ENCODE measurements around the gene TSEN54.
A peak's percentile ranks its signal among the peaks of the same experiment; 100 is the strongest.

The TSEN54 gene

GRCh38 chr17:75488693-75489510 lies 27.4 kb upstream of the TSEN54 start:
- DNase-seq = no peak

- DNase-seq = no peak
Observed at GRCh38 chr17:75489511-75489955, 26.8 kb upstream of the TSEN54 start.

DNA sequence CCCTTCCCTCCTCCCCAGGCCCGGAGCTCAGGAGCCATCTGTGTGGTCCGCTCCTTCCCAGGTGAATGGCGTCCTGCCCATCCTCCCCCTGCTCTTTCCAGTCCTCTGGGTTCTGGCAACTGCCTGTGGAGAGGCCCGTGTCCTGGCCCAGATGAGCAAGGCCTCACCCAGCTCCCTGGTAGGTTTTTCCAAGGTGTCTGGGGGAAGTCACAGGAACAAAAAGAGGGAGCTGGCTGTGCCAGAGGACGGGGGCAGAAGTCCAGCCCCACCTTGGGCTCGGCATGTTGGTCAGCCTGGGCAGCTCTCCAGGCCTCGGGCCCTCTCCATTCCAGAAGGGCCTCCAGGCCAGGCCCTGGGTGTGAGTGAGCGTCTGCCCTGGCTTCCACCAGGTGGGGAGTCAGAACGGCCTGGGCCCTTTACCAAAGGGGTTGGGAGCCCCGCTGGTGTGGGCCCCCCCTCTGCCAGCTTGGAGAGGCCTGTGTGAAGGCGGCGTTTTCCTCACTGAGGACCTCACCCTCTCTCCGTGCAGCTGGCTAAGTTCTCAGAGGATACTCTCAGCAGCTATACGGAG lies 26.1 kb upstream of the TSEN54 start:
- DNase-seq = no peak

GRCh38 chr17:75490953-75491649 lies 25.2 kb upstream of the TSEN54 start:
- no peak for DNase-seq

DNA sequence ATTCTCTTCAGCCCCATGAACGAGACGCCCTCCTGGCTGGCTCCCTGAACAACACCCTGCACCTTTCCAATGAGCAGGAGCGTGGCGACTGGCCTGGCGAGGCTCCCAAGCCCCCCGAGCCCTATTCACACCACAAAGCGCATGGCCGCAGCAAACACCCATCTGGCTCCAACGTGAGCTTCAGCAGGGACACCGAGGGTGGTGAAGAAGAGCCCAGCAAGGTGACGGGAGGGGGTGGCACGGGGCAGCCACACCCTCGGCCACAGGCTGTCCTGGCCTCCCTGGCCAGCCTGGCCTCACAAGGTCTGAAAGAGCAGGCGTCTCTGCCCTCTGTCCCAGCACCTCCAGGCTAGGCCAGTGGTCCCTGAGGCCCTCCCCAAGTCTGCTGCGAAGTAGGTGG lies 24.6 kb upstream of the TSEN54 start:
- DNase-seq = no peak

DNA sequence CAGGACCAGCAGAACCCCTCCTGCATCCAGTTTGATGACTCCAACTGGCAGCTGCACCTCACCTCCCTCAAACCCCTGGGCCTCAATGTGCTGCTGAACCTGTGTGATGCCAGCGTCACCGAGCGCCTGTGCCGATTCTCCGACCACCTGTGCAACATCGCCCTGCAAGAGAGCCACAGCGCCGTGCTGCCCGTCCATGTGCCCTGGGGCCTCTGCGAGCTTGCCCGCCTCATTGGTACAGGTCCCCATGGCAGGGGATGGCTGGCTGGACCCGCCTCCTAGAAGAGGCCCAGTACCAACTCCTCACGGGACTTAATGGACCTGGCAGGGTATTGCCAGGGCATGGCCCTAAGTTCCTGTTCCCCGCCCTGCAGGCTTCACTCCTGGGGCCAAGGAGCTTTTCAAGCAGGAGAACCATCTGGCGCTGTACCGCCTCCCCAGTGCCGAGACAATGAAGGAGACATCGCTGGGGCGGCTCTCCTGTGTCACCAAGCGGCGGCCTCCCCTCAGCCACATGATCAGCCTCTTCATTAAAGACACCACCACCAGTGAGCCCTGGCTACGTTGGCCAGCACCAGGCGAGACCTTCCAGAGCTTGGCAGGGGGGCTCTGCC lies 23.7 kb upstream of the TSEN54 start:
- no peak for DNase-seq

GRCh38 chr17:75493476-75494129 lies 22.7 kb upstream of the TSEN54 start:
- DNase-seq = no peak

- no peak for DNase-seq
Observed at GRCh38 chr17:75494326-75494877, 21.9 kb upstream of the TSEN54 start.

DNA sequence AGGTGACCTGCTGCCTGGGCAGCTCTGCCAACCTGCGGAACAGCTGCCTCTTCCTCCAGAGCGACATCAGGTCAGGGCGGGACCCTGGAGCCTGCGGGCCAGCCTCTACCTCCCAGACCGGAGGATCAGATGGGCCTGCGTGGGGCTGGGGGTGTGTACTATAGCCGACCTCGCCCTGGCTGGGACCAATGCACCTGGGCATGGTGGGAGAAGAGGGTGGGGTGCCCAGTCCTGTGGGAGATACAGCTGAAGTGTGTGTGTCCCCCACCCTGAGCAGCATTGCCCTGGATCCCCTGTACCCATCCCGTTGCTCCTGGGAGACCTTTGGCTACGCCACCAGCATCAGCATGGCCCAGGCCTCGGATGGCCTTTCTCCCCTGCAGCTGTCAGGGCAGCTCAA lies 20.3 kb upstream of the TSEN54 start:
- DNase-seq = no peak

DNA sequence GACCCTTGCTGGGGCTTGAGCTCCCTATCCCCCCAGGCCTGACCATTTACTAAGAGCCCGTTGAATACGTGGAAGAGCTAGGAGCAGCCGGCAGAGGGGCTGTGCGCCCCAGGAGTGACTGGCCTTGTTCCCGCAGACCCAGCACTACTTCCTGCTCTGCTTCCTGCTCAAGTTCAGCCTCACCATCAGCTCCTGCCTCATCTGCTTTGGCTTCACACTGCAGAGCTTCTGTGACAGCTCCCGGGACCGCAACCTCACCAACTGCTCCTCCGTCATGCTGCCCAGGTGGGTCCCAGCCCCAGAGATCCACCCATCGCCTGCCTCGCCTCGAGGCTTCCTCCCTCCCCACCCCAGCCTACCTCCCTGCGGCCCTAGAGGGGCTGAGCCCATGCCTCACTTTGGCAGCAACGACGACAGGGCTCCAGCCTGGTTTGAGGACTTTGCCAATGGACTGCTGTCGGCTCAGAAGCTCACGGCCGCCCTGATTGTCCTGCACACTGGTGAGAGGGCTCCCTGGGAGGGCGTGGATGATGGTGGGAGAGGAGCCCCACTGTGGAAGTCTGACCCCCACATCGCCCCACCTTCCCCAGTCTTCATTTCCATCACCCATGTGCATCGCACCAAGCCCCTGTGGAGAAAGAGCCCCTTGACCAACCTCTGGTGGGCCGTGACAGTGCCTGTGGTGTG lies 18.1 kb upstream of the TSEN54 start:
- no peak for DNase-seq

- peak in 3 of 4 experiments; percentile 18 to 42 (median 28) for DNase-seq
Observed at GRCh38 chr17:75498726-75499213, 17.6 kb upstream of the TSEN54 start.

DNA sequence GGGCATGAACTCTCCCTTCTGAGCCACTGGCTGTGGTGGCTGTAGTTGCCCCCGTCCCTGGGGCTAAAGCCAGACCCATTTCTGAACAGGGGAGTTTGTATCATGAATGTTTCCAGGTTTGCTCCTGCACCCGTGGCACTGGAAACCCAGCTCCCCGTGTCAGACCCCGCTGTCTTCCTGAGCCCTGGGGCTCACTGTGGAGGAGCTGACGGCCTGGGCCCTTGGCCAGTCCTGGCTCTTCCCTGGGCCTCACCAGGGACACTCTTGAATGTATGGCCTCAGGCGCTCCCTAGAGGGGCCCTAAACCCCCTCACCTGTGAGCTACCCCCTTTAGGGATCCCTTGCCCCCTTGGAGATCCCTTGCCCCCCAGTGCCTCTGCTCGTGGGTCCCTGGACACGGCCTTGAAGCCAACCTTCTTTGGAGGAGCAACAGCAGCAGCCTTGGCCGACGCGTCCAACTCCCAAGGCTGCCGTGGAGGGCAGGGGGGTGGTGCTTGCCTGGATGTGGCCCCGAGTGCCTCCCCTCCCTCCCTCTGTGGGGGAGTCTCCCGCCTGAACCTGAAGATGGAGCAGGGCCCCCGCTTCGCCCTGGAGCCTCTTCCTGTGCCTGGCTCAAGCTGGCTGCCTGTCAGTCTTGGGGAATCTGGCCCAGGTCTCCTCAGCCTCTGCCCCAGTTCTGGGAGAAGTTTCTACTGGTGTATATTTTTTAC lies 16.9 kb upstream of the TSEN54 start:
- DNase-seq = no peak

- no peak for DNase-seq
Observed at GRCh38 chr17:75500419-75501216, 15.7 kb upstream of the TSEN54 start.

DNA sequence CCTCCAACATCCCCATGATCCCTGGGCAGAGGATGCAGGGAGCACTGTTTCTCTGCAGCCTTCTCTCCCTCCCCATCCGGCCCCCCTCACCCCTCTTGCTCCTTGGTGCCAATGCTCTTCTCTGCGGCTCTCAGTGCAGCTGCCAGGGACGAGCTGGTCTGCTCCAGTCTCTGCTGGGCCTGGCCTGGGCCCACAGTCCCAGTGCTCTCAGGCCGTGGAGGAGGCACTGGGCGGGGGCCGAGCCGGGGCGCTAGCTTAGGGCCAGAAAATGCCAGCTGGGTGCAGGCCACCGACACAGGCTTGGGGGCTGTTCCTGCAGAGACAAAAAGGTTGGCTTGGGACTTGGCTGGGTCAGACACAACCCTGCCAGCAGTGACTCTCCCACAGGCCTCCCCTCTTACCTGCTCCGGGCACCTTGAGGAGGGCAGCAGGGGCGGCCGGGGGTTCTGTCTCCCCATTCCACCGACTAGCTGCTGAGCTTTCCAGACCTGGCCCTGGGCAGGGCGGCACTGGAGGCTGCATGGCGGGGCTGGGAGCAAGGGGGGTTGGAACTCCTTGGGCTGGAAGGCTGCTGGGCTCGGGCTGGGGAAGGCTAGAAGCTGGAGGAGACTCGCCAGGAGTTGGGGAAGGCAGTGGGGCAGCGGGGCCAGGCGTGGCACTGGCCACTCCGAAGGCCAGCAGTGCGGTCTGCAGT lies 14.8 kb upstream of the TSEN54 start:
- no peak for DNase-seq

DNA sequence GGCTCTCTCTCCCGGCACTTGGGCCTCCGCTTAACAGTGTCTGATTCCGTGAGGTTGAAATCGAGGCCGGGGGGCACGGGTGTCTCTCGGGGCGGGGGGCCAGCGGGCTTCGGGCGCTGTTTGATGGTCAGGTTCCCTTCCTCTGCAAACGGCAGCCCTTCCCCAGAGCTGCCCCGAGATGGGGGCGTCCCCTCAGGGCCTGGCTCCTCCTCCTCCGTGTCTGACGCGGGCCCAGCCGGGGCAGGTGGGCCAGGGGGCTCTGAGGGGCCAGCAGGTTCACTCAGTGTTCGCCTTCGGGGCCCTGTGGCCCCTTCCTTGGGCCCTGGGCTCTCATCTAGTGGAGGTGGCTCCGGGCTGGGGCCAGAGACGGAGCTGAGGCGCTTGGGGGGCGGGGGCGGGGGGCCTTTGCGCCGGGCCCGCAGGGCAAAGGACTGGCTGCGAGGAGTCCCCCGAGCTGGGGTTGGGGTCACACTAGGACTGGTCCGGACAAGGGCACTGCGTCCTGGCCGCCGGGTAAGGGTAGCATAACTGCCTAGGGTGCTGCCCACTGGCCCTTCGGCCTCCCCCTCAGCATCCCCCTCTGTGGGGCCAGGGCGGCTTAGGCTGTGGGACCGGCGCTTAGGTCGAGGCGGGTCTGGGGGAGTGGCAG lies 14.1 kb upstream of the TSEN54 start:
- no peak for DNase-seq

- DNase-seq = no peak
Observed at GRCh38 chr17:75502721-75503329, 13.5 kb upstream of the TSEN54 start.

DNA sequence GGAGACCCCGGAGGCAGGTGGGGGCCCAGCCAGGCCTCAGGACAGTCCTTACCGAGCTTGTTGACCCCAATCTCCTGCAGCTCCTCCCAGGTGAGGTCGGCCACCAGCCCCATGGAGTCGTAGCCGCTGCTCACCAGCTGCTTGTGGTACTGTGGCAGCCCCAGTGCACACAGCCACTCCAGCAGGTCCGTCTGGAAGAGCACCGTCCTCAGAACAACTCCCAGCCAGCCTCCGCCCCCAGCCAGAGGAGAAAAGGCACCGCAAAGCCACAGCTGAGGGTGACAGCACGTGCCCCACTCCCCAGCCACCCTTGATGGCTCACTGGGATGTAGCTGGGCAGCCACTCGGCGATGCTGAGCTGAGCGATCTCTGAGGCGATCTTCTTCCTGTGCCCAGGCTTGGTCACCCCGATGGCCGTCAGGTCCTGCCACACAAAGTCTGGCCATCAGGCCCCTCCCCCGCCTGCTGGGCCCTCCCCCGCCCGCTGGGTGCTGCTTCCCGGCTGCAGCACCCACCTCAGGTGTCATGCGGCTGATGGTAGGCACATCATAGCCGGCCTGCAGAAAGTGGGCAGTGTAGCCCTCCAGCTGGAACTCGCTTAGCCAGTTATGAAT lies 12.9 kb upstream of the TSEN54 start:
- no peak for DNase-seq

GRCh38 chr17:75503976-75504346 lies 12.4 kb upstream of the TSEN54 start:
- no peak for DNase-seq

Data from suppressor macrophage (primary cell).